HG02678 (cell line): ENCODE results near the gene ST6GALNAC3.
"Not testable (repeated sequence)": the region's sequence is repeated elsewhere in the genome, so short reads cannot be mapped to it uniquely, and the experiment has no call there.

Experiments used
- ATAC-seq: cut with Tn5 transposase; IDR thresholded peaks from one replicate; pipeline ENCODE4 v1.9.1; 2021; ENCODE audit warnings: mild to moderate bottlenecking, moderate library complexity; ENCODE audit not compliant: unreplicated experiment

The ST6GALNAC3 gene

GRCh38 chr1:76611770-76612445, 537.4 kb downstream of the ST6GALNAC3 start:
- ATAC-seq: no peak

- ATAC-seq: no peak
These were observed 539.3 kb downstream of the ST6GALNAC3 start for GRCh38 chr1:76613886-76614285.

- no peak for ATAC-seq
These were observed 540.9 kb downstream of the ST6GALNAC3 start for GRCh38 chr1:76615253-76616035.

- ATAC-seq: no peak
These were observed 545.8 kb downstream of the ST6GALNAC3 start for GRCh38 chr1:76620371-76620770.

- ATAC-seq: no peak
These were observed 548.4 kb downstream of the ST6GALNAC3 start for GRCh38 chr1:76622774-76623528.

- ATAC-seq: no peak
These were observed 551.5 kb downstream of the ST6GALNAC3 start for GRCh38 chr1:76625886-76626678.

- ATAC-seq: no peak
These were observed 553.0 kb downstream of the ST6GALNAC3 start for GRCh38 chr1:76627498-76627897.

- no peak for ATAC-seq
These were observed 553.4 kb downstream of the ST6GALNAC3 start for GRCh38 chr1:76627901-76628300.

GRCh38 chr1:76632136-76632535, 557.6 kb downstream of the ST6GALNAC3 start:
- no peak for ATAC-seq

- no peak for ATAC-seq
These were observed 561.2 kb downstream of the ST6GALNAC3 start for GRCh38 chr1:76635784-76636183.

- no peak for ATAC-seq
These were observed 564.6 kb downstream of the ST6GALNAC3 start for GRCh38 chr1:76639181-76639580.

GRCh38 chr1:76640092-76640491, 565.5 kb downstream of the ST6GALNAC3 start:
- ATAC-seq: no peak

- ATAC-seq: no peak
These were observed 566.2 kb downstream of the ST6GALNAC3 start for GRCh38 chr1:76640723-76641122.

GRCh38 chr1:76644139-76644538, 569.6 kb downstream of the ST6GALNAC3 start:
- no peak for ATAC-seq

GRCh38 chr1:76652860-76653259, 578.3 kb downstream of the ST6GALNAC3 start:
- ATAC-seq: not testable (repeated sequence)

- no peak for ATAC-seq
These were observed 583.1 kb downstream of the ST6GALNAC3 start for GRCh38 chr1:76657623-76658022.

- no peak for ATAC-seq
These were observed 584.8 kb downstream of the ST6GALNAC3 start for GRCh38 chr1:76659171-76659940.

GRCh38 chr1:76661531-76661930, 587.0 kb downstream of the ST6GALNAC3 start:
- ATAC-seq: no peak

GRCh38 chr1:76666499-76666898, 592.0 kb downstream of the ST6GALNAC3 start:
- ATAC-seq: no peak

- ATAC-seq: no peak
These were observed 593.5 kb downstream of the ST6GALNAC3 start for GRCh38 chr1:76668046-76668445.
